Measurements from ENCODE around the gene MAP3K12. TPM values are rescaled to one million over a fixed set of nuclear protein-coding genes. Genes with fewer than 3 reads are reported as not detected.

The MAP3K12 gene
- total and polyA plus RNA-seq, 2 donors from 2014 or later, result 15.2 to 21.8 TPM

GRCh38 chr12:53505555-53506449 lies 6.5 kb upstream of the MAP3K12 start:
- Histone ChIP-seq H3K9me3 (ENCODE audit: control insufficient read depth in 2 of 3, insufficient read depth in 1 of 3, low read length in 3 of 3) (no peaks in the 10 kb centered on the region), H3K36me3 (ENCODE audit: control insufficient read depth in 2 of 3, insufficient read depth in 3 of 3, low read length in 3 of 3) (peaks cover 0 to 13% (median 11%) of the 10 kb centered on the region in 3 donors), H3K4me1 (ENCODE audit: control insufficient read depth in 2 of 3, insufficient read depth in 2 of 3, low read depth in 1 of 3, low read length in 3 of 3) (peaks cover 2 to 21% (median 11%) of the 10 kb centered on the region in 3 donors), H3K4me3 (ENCODE audit: low read length in 3 of 3) (no peak overlapping the region), H3K9ac (ENCODE audit: low read length in 3 of 3) (no peak overlapping the region), H3K27me3 (ENCODE audit: control insufficient read depth, insufficient read depth, low read length) (no peaks in the 10 kb centered on the region), H3K27ac (ENCODE audit: low read depth in 2 of 2, low read length in 2 of 2) (no peak overlapping the region)
- no peak for DNase-seq
- no peak for TF ChIP-seq CTCF (IDR thresholded peaks at IDR 0.05; ENCODE audit: borderline replicate concordance, extremely low read depth, insufficient read depth)
- no peak for FAIRE-seq
- intact Hi-C loops (cut with DNase I), result no loop called here

GRCh38 chr12:53505086-53505485 lies 5.8 kb upstream of the MAP3K12 start:
- Histone ChIP-seq H3K4me3 (ENCODE audit: low read length in 3 of 3) (no peak overlapping the region), H3K27me3 (ENCODE audit: control insufficient read depth, insufficient read depth, low read length) (no peaks in the 10 kb centered on the region), H3K4me1 (ENCODE audit: control insufficient read depth in 2 of 3, insufficient read depth in 2 of 3, low read depth in 1 of 3, low read length in 3 of 3) (peaks cover 2 to 21% (median 11%) of the 10 kb centered on the region in 3 donors), H3K9ac (ENCODE audit: low read length in 3 of 3) (no peak overlapping the region), H3K27ac (ENCODE audit: low read depth in 2 of 2, low read length in 2 of 2) (no peak overlapping the region), H3K9me3 (ENCODE audit: control insufficient read depth in 2 of 3, insufficient read depth in 1 of 3, low read length in 3 of 3) (no peaks in the 10 kb centered on the region), H3K36me3 (ENCODE audit: control insufficient read depth in 2 of 3, insufficient read depth in 3 of 3, low read length in 3 of 3) (peaks cover 0 to 13% (median 9%) of the 10 kb centered on the region in 3 donors)
- no peak for DNase-seq
- no peak for TF ChIP-seq CTCF (IDR thresholded peaks at IDR 0.05; ENCODE audit: borderline replicate concordance, extremely low read depth, insufficient read depth)
- no peak for FAIRE-seq
- intact Hi-C loops (cut with DNase I), result no loop called here

- intact Hi-C loops (cut with DNase I), result no loop called here
- Histone ChIP-seq H3K27me3 (ENCODE audit: control insufficient read depth, insufficient read depth, low read length) (no peaks in the 10 kb centered on the region), H3K27ac (ENCODE audit: low read depth in 2 of 2, low read length in 2 of 2) (no peak overlapping the region), H3K36me3 (ENCODE audit: control insufficient read depth in 2 of 3, insufficient read depth in 3 of 3, low read length in 3 of 3) (peaks cover 0 to 13% (median 9%) of the 10 kb centered on the region in 3 donors), H3K9me3 (ENCODE audit: control insufficient read depth in 2 of 3, insufficient read depth in 1 of 3, low read length in 3 of 3) (no peaks in the 10 kb centered on the region), H3K4me3 (ENCODE audit: low read length in 3 of 3) (no peak overlapping the region), H3K9ac (ENCODE audit: low read length in 3 of 3) (no peak overlapping the region), H3K4me1 (ENCODE audit: control insufficient read depth in 2 of 3, insufficient read depth in 2 of 3, low read depth in 1 of 3, low read length in 3 of 3) (peaks cover 2 to 26% (median 11%) of the 10 kb centered on the region in 3 donors)
- no peak for FAIRE-seq
- no peak for DNase-seq
- TF ChIP-seq CTCF (IDR thresholded peaks at IDR 0.05; ENCODE audit: borderline replicate concordance, extremely low read depth, insufficient read depth), result no peak
These were observed 5.0 kb upstream of the MAP3K12 start for GRCh38 chr12:53504004-53504920.

Measured in kidney (tissue), 14 donors.